Mucosa of rectum (tissue), 2 donors: Measurements from ENCODE around the gene RNH1.

Experiments used
- H3K27ac ChIP-seq, 2 donors: one replicate each; pipeline ENCODE4 v1.7.0; 2013; ENCODE audit warnings: inconsistent platforms in 2 of 2, low read depth in 2 of 2, low read length in 2 of 2
- H3K27me3 ChIP-seq, 2 donors: one replicate each; pipeline ENCODE4 v1.7.0; 2013; ENCODE audit warnings: low read length in 2 of 2; ENCODE audit not compliant: control insufficient read depth in 2 of 2, insufficient read depth in 2 of 2
- H3K36me3 ChIP-seq, 2 donors: one replicate each; pipeline ENCODE4 v1.7.0; 2013; ENCODE audit warnings: low read length in 2 of 2; ENCODE audit not compliant: control insufficient read depth in 2 of 2, insufficient read depth in 2 of 2
- H3K4me1 ChIP-seq, 2 donors: one replicate each; pipeline ENCODE4 v1.7.0; 2013; ENCODE audit warnings: low read length in 2 of 2, mild to moderate bottlenecking in 1 of 2; ENCODE audit not compliant: control insufficient read depth in 2 of 2, insufficient read depth in 2 of 2
- H3K4me3 ChIP-seq, 2 donors: one replicate each; pipeline ENCODE4 v1.7.0; 2013; ENCODE audit warnings: low read length in 2 of 2
- H3K9ac ChIP-seq, 2 donors: one replicate each; pipeline ENCODE4 v1.7.0; 2013; ENCODE audit warnings: low read length in 2 of 2, low read depth in 1 of 2, mild to moderate bottlenecking in 1 of 2
- H3K9me3 ChIP-seq, 2 donors: one replicate each; pipeline ENCODE4 v1.7.0; 2013; ENCODE audit warnings: low read length in 2 of 2; ENCODE audit not compliant: control insufficient read depth in 2 of 2
- donor health status: healthy.
- donor health status: Normal muscosa, but diverticular disease.

Gene RNH1

GRCh38 chr11:447923-448731 lies 58.9 kb downstream of the RNH1 start:
- Histone ChIP-seq H3K27me3 (no peaks in the 10 kb centered on the region), H3K4me3 (peak overlapping the region; percentile 62 to 82), H3K4me1 (peaks cover 51 to 55% of the 10 kb centered on the region in 2 donors), H3K9ac (peak overlapping the region; percentile 47 to 85), H3K36me3 (peaks cover 0 to 3% of the 10 kb centered on the region in 2 donors), H3K27ac (peak overlapping the region; percentile 95 to 99), H3K9me3 (no peaks in the 10 kb centered on the region)

- peak overlapping the region; percentile 48 to 72 for H3K9ac ChIP-seq
- no peaks in the 10 kb centered on the region for H3K27me3 ChIP-seq
- no peaks in the 10 kb centered on the region for H3K36me3 ChIP-seq
- H3K9me3 ChIP-seq, result no peaks in the 10 kb centered on the region
- H3K4me1 ChIP-seq, result peaks cover 56 to 57% of the 10 kb centered on the region in 2 donors
- peak overlapping the region; percentile 84 to 94 for H3K27ac ChIP-seq
- no peak overlapping the region for H3K4me3 ChIP-seq
These were observed 60.2 kb downstream of the RNH1 start for GRCh38 chr11:446891-447290.

- peaks cover 48 to 55% of the 10 kb centered on the region in 2 donors for H3K4me1 ChIP-seq
- H3K27ac ChIP-seq, result peak overlapping the region; percentile 84 to 94
- H3K9ac ChIP-seq, result peak overlapping the region; percentile 48 to 72
- no peaks in the 10 kb centered on the region for H3K27me3 ChIP-seq
- no peaks in the 10 kb centered on the region for H3K9me3 ChIP-seq
- no peaks in the 10 kb centered on the region for H3K36me3 ChIP-seq
- peak overlapping the region; percentile 10 to 44 for H3K4me3 ChIP-seq
These were observed 61.1 kb downstream of the RNH1 start for GRCh38 chr11:445765-446588.
